ENCODE measurements around the gene RRAGD.
A peak's percentile ranks its signal among the peaks of the same experiment; 100 is the strongest.

RRAGD gene

DNA sequence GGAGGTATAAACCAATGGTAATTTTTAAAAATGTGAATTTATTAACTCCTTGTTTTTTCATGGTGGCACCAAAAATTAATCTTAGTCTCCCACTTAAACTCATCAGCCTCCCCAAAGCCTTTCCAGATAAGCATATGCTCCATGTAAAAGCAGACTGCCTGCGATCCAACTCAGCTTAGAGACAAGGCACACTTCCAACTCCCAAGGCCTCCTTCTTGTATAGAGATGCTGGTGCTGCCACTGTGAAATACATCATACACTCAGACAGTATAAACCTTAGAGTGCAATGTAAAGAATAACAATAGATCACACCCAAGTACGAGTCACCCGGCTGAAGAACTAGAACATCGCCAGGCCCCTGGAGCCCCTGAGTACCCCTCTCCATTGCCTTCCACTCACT, 22.9 kb upstream of the RRAGD start:
- Histone ChIP-seq H3K27me3 (ENCODE audit: control insufficient read depth, insufficient read depth, low read length) (peaks cover 58% of the 10 kb centered on the region), H3K9me3 (ENCODE audit: control insufficient read depth, insufficient read depth, low read length) (no peaks in the 10 kb centered on the region), H3K36me3 (ENCODE audit: control insufficient read depth, insufficient read depth, low read length) (no peaks in the 10 kb centered on the region), H3K9ac (ENCODE audit: low read depth, low read length) (no peak overlapping the region), H3K4me3 (ENCODE audit: low read depth, low read length) (no peak overlapping the region), H3K4me1 (ENCODE audit: control insufficient read depth, insufficient read depth, low read length) (peaks cover 4% of the 10 kb centered on the region)

DNA sequence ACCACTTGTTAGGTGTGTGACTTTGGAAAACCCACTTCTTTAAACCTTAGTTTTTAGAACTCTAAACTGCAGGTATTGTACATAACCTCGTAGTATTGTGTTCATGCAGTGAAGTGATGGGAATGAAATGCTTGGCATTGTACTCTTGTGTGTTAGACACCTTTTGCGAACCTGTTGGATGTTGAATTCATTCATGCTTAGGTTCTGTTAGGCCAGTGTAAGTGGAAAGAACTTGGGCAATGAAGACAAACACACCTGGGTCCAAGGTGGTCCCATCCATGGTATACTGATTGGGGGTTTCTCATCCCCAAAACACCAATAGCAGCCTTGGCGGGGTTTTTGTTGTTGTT, 22.1 kb upstream of the RRAGD start:
- no peaks in the 10 kb centered on the region for H3K36me3 ChIP-seq (ENCODE audit: control insufficient read depth, insufficient read depth, low read length)
- peak overlapping the region; percentile 66 for H3K4me3 ChIP-seq (ENCODE audit: low read depth, low read length)
- no peak overlapping the region for H3K9ac ChIP-seq (ENCODE audit: low read depth, low read length)
- no peaks in the 10 kb centered on the region for H3K9me3 ChIP-seq (ENCODE audit: control insufficient read depth, insufficient read depth, low read length)
- peaks cover 53% of the 10 kb centered on the region for H3K27me3 ChIP-seq (ENCODE audit: control insufficient read depth, insufficient read depth, low read length)
- H3K4me1 ChIP-seq (ENCODE audit: control insufficient read depth, insufficient read depth, low read length): peaks cover 4% of the 10 kb centered on the region

GRCh38 chr6:89433252-89434149, 21.4 kb upstream of the RRAGD start:
- Histone ChIP-seq H3K27me3 (ENCODE audit: control insufficient read depth, insufficient read depth, low read length) (peaks cover 47% of the 10 kb centered on the region), H3K4me1 (ENCODE audit: control insufficient read depth, insufficient read depth, low read length) (peaks cover 4% of the 10 kb centered on the region), H3K4me3 (ENCODE audit: low read depth, low read length) (peak overlapping the region; percentile 66), H3K9ac (ENCODE audit: low read depth, low read length) (peak overlapping the region; percentile 47), H3K9me3 (ENCODE audit: control insufficient read depth, insufficient read depth, low read length) (no peaks in the 10 kb centered on the region), H3K36me3 (ENCODE audit: control insufficient read depth, insufficient read depth, low read length) (no peaks in the 10 kb centered on the region)

DNA sequence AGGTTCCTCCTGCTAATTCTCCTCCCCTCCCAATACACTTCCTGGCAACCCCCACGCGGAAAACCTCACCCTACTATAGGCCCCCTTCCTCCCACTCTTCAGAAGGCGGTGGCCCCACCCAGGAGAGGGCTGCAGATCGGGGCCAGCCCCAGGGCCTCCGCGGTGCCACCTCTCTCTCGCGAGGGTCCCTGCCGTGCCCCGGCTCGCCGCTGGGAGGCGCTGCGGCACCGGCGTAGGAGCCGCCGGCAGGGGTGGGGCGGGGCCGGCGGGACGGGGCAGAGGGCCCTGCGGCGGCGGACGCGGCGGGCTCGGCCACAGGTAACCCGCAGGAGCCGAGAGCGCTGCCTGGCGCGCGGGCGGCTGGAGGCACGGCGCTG, 20.8 kb upstream of the RRAGD start, which contains the start of gene ANKRD6:
Gene ANKRD6 (plus strand): TSS at position 278 of the 377 bp plus-strand sequence. CDS start 133,825 bp downstream, outside the sequence.
- H3K9me3 ChIP-seq (ENCODE audit: control insufficient read depth, insufficient read depth, low read length): no peaks in the 10 kb centered on the region
- H3K4me3 ChIP-seq (ENCODE audit: low read depth, low read length): peak within 1 kb of the TSS; percentile 66
- peak within 1 kb of the TSS; percentile 47 for H3K9ac ChIP-seq (ENCODE audit: low read depth, low read length)
- H3K27me3 ChIP-seq (ENCODE audit: control insufficient read depth, insufficient read depth, low read length): peaks cover 43% of the 10 kb centered on the region
- H3K4me1 ChIP-seq (ENCODE audit: control insufficient read depth, insufficient read depth, low read length): peaks cover 4% of the 10 kb centered on the region
- no peaks in the 10 kb centered on the region for H3K36me3 ChIP-seq (ENCODE audit: control insufficient read depth, insufficient read depth, low read length)

DNA sequence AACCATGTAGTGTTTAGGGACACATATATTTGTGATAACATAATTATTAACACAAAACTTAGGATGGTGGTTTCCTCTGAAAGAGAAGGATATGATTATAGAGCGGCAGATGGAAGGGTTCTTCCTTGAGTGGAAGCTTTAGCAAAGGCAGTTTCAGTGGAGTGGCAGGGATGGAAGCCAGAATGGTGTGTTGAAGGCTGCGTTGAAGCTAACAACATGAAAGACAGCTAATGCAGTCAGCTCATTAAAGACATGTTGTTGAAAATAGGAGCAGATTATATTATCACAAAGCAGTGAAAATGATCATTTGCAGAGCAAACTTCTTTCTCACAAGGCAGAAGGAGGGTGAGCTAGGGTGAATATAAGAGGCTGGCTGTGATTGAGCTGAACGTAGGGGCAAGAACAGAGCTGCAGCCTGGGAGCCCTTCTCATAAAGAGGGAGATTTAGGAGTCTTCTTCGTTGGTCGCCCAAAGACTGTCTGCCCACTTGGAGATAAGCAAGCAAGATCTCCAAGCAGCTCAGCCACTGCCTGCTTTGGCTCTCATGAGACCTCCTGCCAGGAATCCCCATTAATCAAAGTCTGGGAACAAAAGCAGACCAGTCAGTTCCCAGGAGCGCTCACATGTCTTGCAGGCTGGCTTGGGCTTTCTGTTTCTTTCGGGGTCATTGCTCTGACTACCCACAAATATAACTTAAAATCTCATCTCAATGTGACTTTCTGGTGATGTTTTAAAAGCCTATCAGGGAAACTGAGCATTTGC, 18.3 kb upstream of the RRAGD start:
- peaks cover 29% of the 10 kb centered on the region for H3K27me3 ChIP-seq (ENCODE audit: control insufficient read depth, insufficient read depth, low read length)
- H3K9ac ChIP-seq (ENCODE audit: low read depth, low read length): no peak overlapping the region
- peaks cover 4% of the 10 kb centered on the region for H3K4me1 ChIP-seq (ENCODE audit: control insufficient read depth, insufficient read depth, low read length)
- H3K4me3 ChIP-seq (ENCODE audit: low read depth, low read length): no peak overlapping the region
- no peaks in the 10 kb centered on the region for H3K36me3 ChIP-seq (ENCODE audit: control insufficient read depth, insufficient read depth, low read length)
- no peaks in the 10 kb centered on the region for H3K9me3 ChIP-seq (ENCODE audit: control insufficient read depth, insufficient read depth, low read length)

- H3K9me3 ChIP-seq (ENCODE audit: control insufficient read depth, insufficient read depth, low read length): no peaks in the 10 kb centered on the region
- no peaks in the 10 kb centered on the region for H3K4me1 ChIP-seq (ENCODE audit: control insufficient read depth, insufficient read depth, low read length)
- H3K9ac ChIP-seq (ENCODE audit: low read depth, low read length): no peak overlapping the region
- H3K4me3 ChIP-seq (ENCODE audit: low read depth, low read length): no peak overlapping the region
- H3K27me3 ChIP-seq (ENCODE audit: control insufficient read depth, insufficient read depth, low read length): peaks cover 25% of the 10 kb centered on the region
- H3K36me3 ChIP-seq (ENCODE audit: control insufficient read depth, insufficient read depth, low read length): no peaks in the 10 kb centered on the region
These were observed 4.7 kb upstream of the RRAGD start for GRCh38 chr6:89416796-89417195.

- H3K27me3 ChIP-seq (ENCODE audit: control insufficient read depth, insufficient read depth, low read length): peaks cover 30% of the 10 kb centered on the region
- no peak overlapping the region for H3K9ac ChIP-seq (ENCODE audit: low read depth, low read length)
- H3K4me1 ChIP-seq (ENCODE audit: control insufficient read depth, insufficient read depth, low read length): peaks cover 2% of the 10 kb centered on the region
- H3K9me3 ChIP-seq (ENCODE audit: control insufficient read depth, insufficient read depth, low read length): no peaks in the 10 kb centered on the region
- H3K4me3 ChIP-seq (ENCODE audit: low read depth, low read length): no peak overlapping the region
- no peaks in the 10 kb centered on the region for H3K36me3 ChIP-seq (ENCODE audit: control insufficient read depth, insufficient read depth, low read length)
These were observed 3.1 kb upstream of the RRAGD start for GRCh38 chr6:89415185-89415584.

DNA sequence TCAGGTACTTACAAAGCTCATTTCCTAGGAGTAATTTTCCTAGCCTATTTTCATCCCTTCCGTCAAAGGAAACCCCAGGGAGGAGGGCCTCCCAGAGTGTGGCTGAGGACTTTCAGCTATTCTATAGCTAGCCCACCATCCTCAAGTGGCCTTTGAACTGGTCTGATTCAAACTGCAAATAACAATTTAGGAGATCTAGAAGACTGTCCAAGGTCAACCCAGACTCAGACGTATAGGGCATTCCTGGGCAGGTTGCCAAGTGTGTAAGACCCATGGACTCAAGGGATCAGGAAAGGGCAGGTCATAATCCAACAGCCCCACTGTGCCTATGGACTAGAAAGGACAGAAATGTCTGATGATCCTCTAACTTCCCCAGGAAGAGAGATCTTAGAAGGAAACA, 2.1 kb upstream of the RRAGD start:
- Histone ChIP-seq H3K27me3 (ENCODE audit: control insufficient read depth, insufficient read depth, low read length) (peaks cover 30% of the 10 kb centered on the region), H3K9ac (ENCODE audit: low read depth, low read length) (no peak overlapping the region), H3K36me3 (ENCODE audit: control insufficient read depth, insufficient read depth, low read length) (no peaks in the 10 kb centered on the region), H3K9me3 (ENCODE audit: control insufficient read depth, insufficient read depth, low read length) (no peaks in the 10 kb centered on the region), H3K4me1 (ENCODE audit: control insufficient read depth, insufficient read depth, low read length) (peaks cover 9% of the 10 kb centered on the region), H3K4me3 (ENCODE audit: low read depth, low read length) (no peak overlapping the region)

- H3K9me3 ChIP-seq (ENCODE audit: control insufficient read depth, insufficient read depth, low read length): no peaks in the 10 kb centered on the region
- H3K4me3 ChIP-seq (ENCODE audit: low read depth, low read length): peak overlapping the region; percentile 77
- H3K9ac ChIP-seq (ENCODE audit: low read depth, low read length): no peak overlapping the region
- peaks cover 14% of the 10 kb centered on the region for H3K4me1 ChIP-seq (ENCODE audit: control insufficient read depth, insufficient read depth, low read length)
- H3K36me3 ChIP-seq (ENCODE audit: control insufficient read depth, insufficient read depth, low read length): no peaks in the 10 kb centered on the region
- peaks cover 32% of the 10 kb centered on the region for H3K27me3 ChIP-seq (ENCODE audit: control insufficient read depth, insufficient read depth, low read length)
These were observed 930 bp upstream of the RRAGD start for GRCh38 chr6:89413006-89413400.

- Histone ChIP-seq H3K9ac (ENCODE audit: low read depth, low read length) (peak overlapping the region; percentile 12), H3K4me3 (ENCODE audit: low read depth, low read length) (peak overlapping the region; percentile 77), H3K4me1 (ENCODE audit: control insufficient read depth, insufficient read depth, low read length) (peaks cover 20% of the 10 kb centered on the region), H3K27me3 (ENCODE audit: control insufficient read depth, insufficient read depth, low read length) (peaks cover 41% of the 10 kb centered on the region), H3K9me3 (ENCODE audit: control insufficient read depth, insufficient read depth, low read length) (no peaks in the 10 kb centered on the region), H3K36me3 (ENCODE audit: control insufficient read depth, insufficient read depth, low read length) (no peaks in the 10 kb centered on the region)
These were observed 665 bp downstream of the RRAGD start for GRCh38 chr6:89411145-89412070.

DNA sequence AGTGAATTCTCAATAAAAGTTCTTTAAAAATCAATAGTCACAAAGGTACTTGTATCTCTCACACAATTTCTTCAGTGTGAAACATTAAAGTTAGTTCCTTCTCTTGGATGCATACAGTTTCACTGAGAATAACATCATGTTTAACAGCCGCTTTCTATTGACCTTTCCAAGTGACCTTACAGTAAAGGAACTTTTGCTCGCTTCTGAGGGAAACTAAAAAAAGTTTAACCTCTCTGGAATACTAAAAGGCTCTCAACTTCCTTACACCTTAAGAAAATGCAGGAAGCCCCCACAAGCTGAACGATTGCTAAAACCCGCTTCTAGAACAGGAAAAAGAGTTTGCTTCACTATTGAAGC, 1.3 kb downstream of the RRAGD start:
- peak overlapping the region; percentile 77 for H3K4me3 ChIP-seq (ENCODE audit: low read depth, low read length)
- peaks cover 41% of the 10 kb centered on the region for H3K27me3 ChIP-seq (ENCODE audit: control insufficient read depth, insufficient read depth, low read length)
- H3K9ac ChIP-seq (ENCODE audit: low read depth, low read length): no peak overlapping the region
- no peaks in the 10 kb centered on the region for H3K36me3 ChIP-seq (ENCODE audit: control insufficient read depth, insufficient read depth, low read length)
- no peaks in the 10 kb centered on the region for H3K9me3 ChIP-seq (ENCODE audit: control insufficient read depth, insufficient read depth, low read length)
- H3K4me1 ChIP-seq (ENCODE audit: control insufficient read depth, insufficient read depth, low read length): peaks cover 25% of the 10 kb centered on the region

All from iPS-15b (cell line).